OCI-LY1 (cell line): ENCODE measurements around the gene CEL.

Experiments
- H2AFZ ChIP-seq: fragments of 200-600 bp; sonication (generic), shearing (Covaris generic); 2 replicates; pipeline ENCODE4 v1.6.0; 2014; ENCODE audit warnings: antibody characterized with exemption, mild to moderate bottlenecking, low read length
- H3F3A ChIP-seq: fragments of 200-600 bp; sonication (generic), shearing (Covaris generic); 2 replicates; pipeline ENCODE4 v1.6.0; 2014; ENCODE audit warnings: mild to moderate bottlenecking, antibody characterized with exemption, low read length, moderate library complexity; ENCODE audit not compliant: insufficient read depth
- H3K27ac ChIP-seq: fragments of 200-600 bp; sonication (generic); 2 replicates; pipeline ENCODE4 v1.5.1; 2014; ENCODE audit warnings: low read length, mixed run types, mild to moderate bottlenecking, low read depth; ENCODE audit not compliant: poor library complexity, severe bottlenecking
- H3K27me3 ChIP-seq: fragments of 200-600 bp; sonication (generic); 2 replicates; pipeline ENCODE4 v1.6.0; 2014; ENCODE audit warnings: antibody characterized with exemption, mild to moderate bottlenecking, low read length, moderate library complexity; ENCODE audit not compliant: insufficient read depth
- H3K36me3 ChIP-seq: fragments of 200-600 bp; sonication (generic); 2 replicates; pipeline ENCODE4 v1.6.1; 2014; ENCODE audit warnings: mild to moderate bottlenecking, antibody characterized with exemption, low read length, moderate library complexity, mixed read lengths; ENCODE audit not compliant: insufficient read depth
- H3K4me1 ChIP-seq: fragments of 200-600 bp; sonication (generic); 2 replicates; pipeline ENCODE4 v1.5.1; 2014; ENCODE audit warnings: mild to moderate bottlenecking, low read length, moderate library complexity; ENCODE audit not compliant: insufficient read depth, severe bottlenecking
- H3K4me2 ChIP-seq: fragments of 200-600 bp; sonication (generic), shearing (Covaris generic); 2 replicates; pipeline ENCODE4 v1.6.1; 2014; ENCODE audit warnings: low read length
- H3K4me3 ChIP-seq: fragments of 200-600 bp; sonication (generic); 2 replicates; pipeline ENCODE4 v1.5.1; 2014; ENCODE audit warnings: low read length, low read depth, mild to moderate bottlenecking, mixed read lengths; ENCODE audit not compliant: poor library complexity, severe bottlenecking
- H3K79me2 ChIP-seq: fragments of 200-600 bp; shearing (Covaris generic); 2 replicates; pipeline ENCODE4 v1.6.1; 2016; ENCODE audit warnings: mixed run types, low read length, mixed read lengths; ENCODE audit not compliant: insufficient read depth
- H3K9ac ChIP-seq: fragments of 200-600 bp; sonication (generic), shearing (Covaris generic); 2 replicates; pipeline ENCODE4 v1.6.1; 2014; ENCODE audit warnings: mild to moderate bottlenecking, low read length, mixed read lengths
- H3K9me2 ChIP-seq: fragments of 200-600 bp; sonication (generic), shearing (Covaris generic); 2 replicates; pipeline ENCODE4 v1.6.1; 2014; ENCODE audit warnings: low read depth, mild to moderate bottlenecking, low read length, mixed read lengths
- H3K9me3 ChIP-seq: fragments of 200-600 bp; shearing (Covaris generic); 2 replicates; pipeline ENCODE4 v1.6.1; 2014; ENCODE audit warnings: low read length, mixed read lengths
- H4K20me1 ChIP-seq: fragments of 200-600 bp; sonication (generic), shearing (Covaris generic); 2 replicates; pipeline ENCODE4 v1.6.0; 2016; ENCODE audit warnings: mild to moderate bottlenecking, low read length; ENCODE audit not compliant: insufficient read depth
- EZH2 ChIP-seq: fragments of 200-600 bp; sonication (generic), shearing (Covaris generic); IDR thresholded peaks from 2 replicates; pipeline ENCODE4 v1.8.0; 2017; ENCODE audit warnings: borderline replicate concordance, mixed run types, mild to moderate bottlenecking, antibody characterized with exemption, low read length, moderate library complexity, mixed read lengths
- TF ChIP-seq, protein P1 (sequence below): fragments of 200-600 bp; sonication (generic), shearing (Covaris generic); IDR thresholded peaks from 2 replicates; pipeline ENCODE4 v1.5.1; 2017; ENCODE audit warnings: mild to moderate bottlenecking, antibody characterized with exemption, low read length, moderate library complexity, mixed read lengths

CEL gene

GRCh38 chr9:133065070-133065388 lies 3.2 kb downstream of the CEL start:
- peaks cover 3% of the 10 kb centered on the region for H3K4me1 ChIP-seq
- no peak overlapping the region for H2AFZ ChIP-seq
- TF ChIP-seq, protein P1, sequence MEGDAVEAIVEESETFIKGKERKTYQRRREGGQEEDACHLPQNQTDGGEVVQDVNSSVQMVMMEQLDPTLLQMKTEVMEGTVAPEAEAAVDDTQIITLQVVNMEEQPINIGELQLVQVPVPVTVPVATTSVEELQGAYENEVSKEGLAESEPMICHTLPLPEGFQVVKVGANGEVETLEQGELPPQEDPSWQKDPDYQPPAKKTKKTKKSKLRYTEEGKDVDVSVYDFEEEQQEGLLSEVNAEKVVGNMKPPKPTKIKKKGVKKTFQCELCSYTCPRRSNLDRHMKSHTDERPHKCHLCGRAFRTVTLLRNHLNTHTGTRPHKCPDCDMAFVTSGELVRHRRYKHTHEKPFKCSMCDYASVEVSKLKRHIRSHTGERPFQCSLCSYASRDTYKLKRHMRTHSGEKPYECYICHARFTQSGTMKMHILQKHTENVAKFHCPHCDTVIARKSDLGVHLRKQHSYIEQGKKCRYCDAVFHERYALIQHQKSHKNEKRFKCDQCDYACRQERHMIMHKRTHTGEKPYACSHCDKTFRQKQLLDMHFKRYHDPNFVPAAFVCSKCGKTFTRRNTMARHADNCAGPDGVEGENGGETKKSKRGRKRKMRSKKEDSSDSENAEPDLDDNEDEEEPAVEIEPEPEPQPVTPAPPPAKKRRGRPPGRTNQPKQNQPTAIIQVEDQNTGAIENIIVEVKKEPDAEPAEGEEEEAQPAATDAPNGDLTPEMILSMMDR = no peak
- no peak for TF ChIP-seq EZH2

GRCh38 chr9:133066181-133066983 lies 4.6 kb downstream of the CEL start:
- H4K20me1 ChIP-seq = no peaks in the 10 kb centered on the region
- H3F3A ChIP-seq = no peaks in the 10 kb centered on the region
- H3K27ac ChIP-seq = no peak overlapping the region
- H3K9ac ChIP-seq = no peak overlapping the region
- H3K9me2 ChIP-seq = no peaks in the 10 kb centered on the region
- TF ChIP-seq, protein P1 = no peak
- no peak for TF ChIP-seq EZH2
- no peaks in the 10 kb centered on the region for H3K36me3 ChIP-seq
- no peak overlapping the region for H2AFZ ChIP-seq
- no peaks in the 10 kb centered on the region for H3K4me1 ChIP-seq
- no peaks in the 10 kb centered on the region for H3K27me3 ChIP-seq
- no peaks in the 10 kb centered on the region for H3K79me2 ChIP-seq
- no peak overlapping the region for H3K4me3 ChIP-seq
- no peaks in the 10 kb centered on the region for H3K9me3 ChIP-seq
- H3K4me2 ChIP-seq = no peak overlapping the region

More at GRCh38 chr9:133065070-133065388, 3.2 kb downstream of the CEL start:
- H3K9ac ChIP-seq = no peak overlapping the region
- no peaks in the 10 kb centered on the region for H3F3A ChIP-seq
- no peaks in the 10 kb centered on the region for H3K9me3 ChIP-seq
- no peaks in the 10 kb centered on the region for H4K20me1 ChIP-seq
- H3K9me2 ChIP-seq = no peaks in the 10 kb centered on the region
- H3K27me3 ChIP-seq = no peaks in the 10 kb centered on the region
- H3K79me2 ChIP-seq = no peaks in the 10 kb centered on the region
- no peak overlapping the region for H3K4me3 ChIP-seq
- no peaks in the 10 kb centered on the region for H3K36me3 ChIP-seq
- H3K27ac ChIP-seq = no peak overlapping the region
- no peak overlapping the region for H3K4me2 ChIP-seq

DNA sequence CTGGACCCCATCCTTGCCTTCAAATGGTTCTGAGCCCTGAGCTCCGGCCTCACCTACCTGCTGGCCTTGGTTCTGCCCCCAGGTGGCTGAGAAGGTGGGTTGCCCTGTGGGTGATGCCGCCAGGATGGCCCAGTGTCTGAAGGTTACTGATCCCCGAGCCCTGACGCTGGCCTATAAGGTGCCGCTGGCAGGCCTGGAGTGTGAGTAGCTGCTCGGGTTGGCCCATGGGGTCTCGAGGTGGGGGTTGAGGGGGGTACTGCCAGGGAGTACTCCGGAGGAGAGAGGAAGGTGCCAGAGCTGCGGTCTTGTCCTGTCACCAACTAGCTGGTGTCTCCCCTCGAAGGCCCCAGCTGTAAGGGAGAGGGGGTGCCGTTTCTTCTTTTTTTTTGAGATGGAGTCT lies 5.2 kb downstream of the CEL start:
- H3K9ac ChIP-seq = no peak overlapping the region
- H3F3A ChIP-seq = no peaks in the 10 kb centered on the region
- no peak overlapping the region for H3K4me3 ChIP-seq
- no peaks in the 10 kb centered on the region for H4K20me1 ChIP-seq
- H2AFZ ChIP-seq = no peak overlapping the region
- no peaks in the 10 kb centered on the region for H3K9me3 ChIP-seq
- no peaks in the 10 kb centered on the region for H3K9me2 ChIP-seq
- no peak overlapping the region for H3K27ac ChIP-seq
- H3K4me2 ChIP-seq = no peak overlapping the region
- no peaks in the 10 kb centered on the region for H3K79me2 ChIP-seq
- no peak for TF ChIP-seq EZH2
- TF ChIP-seq, protein P1 = no peak
- H3K4me1 ChIP-seq = no peaks in the 10 kb centered on the region
- H3K36me3 ChIP-seq = no peaks in the 10 kb centered on the region
- no peaks in the 10 kb centered on the region for H3K27me3 ChIP-seq
